K562 (cell line): ENCODE measurements around the gene PPM1F. TPM values are rescaled to one million over a fixed set of nuclear protein-coding genes. Genes with fewer than 3 reads are reported as not detected.

ENCODE experiments used
- CC2D1A ChIP-seq: fragments of 450-650 bp; IDR thresholded peaks from 2 replicates; pipeline ENCODE4 v1.6.1; 2017; ENCODE audit warnings: mild to moderate bottlenecking
- HCFC1 ChIP-seq: IDR thresholded peaks from 2 replicates; pipeline ENCODE4 v1.6.1; 2012; ENCODE audit warnings: low read depth, low read length, improper control_type of control experiment
- HMG20B ChIP-seq: fragments of 250-450 bp; sonication (Bioruptor Pico); IDR thresholded peaks from 2 replicates; pipeline ENCODE4 v1.5.0; 2021; ENCODE audit warnings: mild to moderate bottlenecking
- IFI16 ChIP-seq: fragments of 250-450 bp; sonication (Bioruptor Pico); IDR thresholded peaks from 2 replicates; pipeline ENCODE4 v2.1.2; 2022; ENCODE audit warnings: mild to moderate bottlenecking, inconsistent platforms
- ILF3 ChIP-seq: fragments of 450-650 bp; IDR thresholded peaks from 2 replicates; pipeline ENCODE4 v1.6.1; 2018; ENCODE audit warnings: antibody characterized with exemption, mild to moderate bottlenecking, moderate library complexity, borderline replicate concordance
- MTA3 ChIP-seq: fragments of 450-650 bp; formaldehyde crosslinking; IDR thresholded peaks from 2 replicates; pipeline ENCODE4 v1.6.1; 2017; ENCODE audit warnings: mild to moderate bottlenecking, borderline replicate concordance
- NBN ChIP-seq: fragments of 450-650 bp; IDR thresholded peaks from 2 replicates; pipeline ENCODE4 v1.6.1; 2016; ENCODE audit warnings: low read depth, mild to moderate bottlenecking
- NCOA4 ChIP-seq: fragments of 450-650 bp; IDR thresholded peaks from 2 replicates; pipeline ENCODE4 v1.6.1; 2018; ENCODE audit warnings: mild to moderate bottlenecking; ENCODE audit not compliant: partially characterized antibody
- RBBP5 ChIP-seq: fragments of 200-600 bp; sonication (generic); IDR thresholded peaks from 2 replicates; pipeline ENCODE4 v1.6.1; 2012; ENCODE audit warnings: borderline replicate concordance, mild to moderate bottlenecking, low read length, control low read depth, inconsistent platforms; ENCODE audit not compliant: insufficient read depth, poor library complexity, severe bottlenecking
- RUNX1 ChIP-seq: sonication (generic); IDR thresholded peaks from 2 replicates; pipeline ENCODE4 v1.6.1; 2016; ENCODE audit warnings: antibody characterized with exemption, low read depth
- SP1 ChIP-seq: sonication (generic); formaldehyde crosslinking; IDR thresholded peaks from 2 replicates; pipeline ENCODE4 v1.8.1; 2022; ENCODE audit warnings: mild to moderate bottlenecking, missing genetic modification reagents
- ZNF184 ChIP-seq: sonication (generic); formaldehyde crosslinking; IDR thresholded peaks from 2 replicates; pipeline ENCODE4 v1.5.0; 2020; ENCODE audit warnings: missing genetic modification reagents
- ZNF324 ChIP-seq: fragments of 250-450 bp; sonication (Bioruptor Pico); IDR thresholded peaks from 2 replicates; pipeline ENCODE4 v1.4.0; 2020; ENCODE audit warnings: mild to moderate bottlenecking
- ZNF347 ChIP-seq: fragments of 450-650 bp; formaldehyde crosslinking; IDR thresholded peaks from 2 replicates; pipeline ENCODE4 v1.4.0; 2020; ENCODE audit warnings: low read depth, mild to moderate bottlenecking, moderate library complexity
- ZNF707 ChIP-seq: fragments of 250-450 bp; sonication (Bioruptor Pico); conservative IDR thresholded peaks from 2 replicates; pipeline ENCODE4 v1.8.0; 2022; ENCODE audit warnings: inconsistent platforms, mild to moderate bottlenecking, moderate library complexity
- ZZZ3 ChIP-seq: fragments of 450-650 bp; IDR thresholded peaks from 2 replicates; pipeline ENCODE4 v1.6.1; 2016; ENCODE audit warnings: antibody characterized with exemption, mild to moderate bottlenecking, moderate library complexity
- polyA plus RNA-seq, 8 experiments: library from polyadenylated mRNA; depleted of rRNA in 4 of 8; stranded (reverse) in 5 of 8; unstranded in 3 of 8; fragments of >200 nt; fragmentation: Nextera tagmentation in 2 of 8; fragmentation: Illumina TruSeq in 1 of 8; extraction: Ambion mirVana in 2 of 8; extraction: Trizol in 1 of 8; gene quantifications; 2 replicates each; pipeline versions ENCODE4 v1.2.1 to v1.2.3, GENCODE V29; 2011 to 2014; ENCODE audit warnings: inconsistent platforms in 1 of 8, missing spikeins in 1 of 8
- total RNA-seq, 7 experiments: library from RNA; depleted of rRNA in 6 of 7; stranded (reverse); fragments of >200 nt in 6 of 7; fragmentation: Illumina TruSeq in 2 of 7; extraction: Trizol in 2 of 7; gene quantifications; 2 replicates each; pipeline versions ENCODE4 v1.2.1 to v1.2.3, GENCODE V29; 2011 to 2021; ENCODE audit warnings: low replicate concordance in 1 of 7
- TF ChIP-seq, protein P1 (sequence below): sonication (generic); formaldehyde crosslinking; IDR thresholded peaks from 2 replicates; pipeline ENCODE4 v1.8.1; 2022; ENCODE audit warnings: missing genetic modification reagents
- TF ChIP-seq, protein P2 (sequence below): fragments of 250-450 bp; sonication (Bioruptor Pico); IDR thresholded peaks from 2 replicates; pipeline ENCODE4 v1.4.0; 2020; ENCODE audit warnings: mild to moderate bottlenecking, moderate library complexity, borderline replicate concordance
- TF ChIP-seq, protein P3 (sequence below): fragments of 450-650 bp; formaldehyde crosslinking; conservative IDR thresholded peaks from 2 replicates; pipeline ENCODE4 v1.4.0; 2022; ENCODE audit warnings: mild to moderate bottlenecking, missing genetic modification characterization
- TF ChIP-seq, protein P4 (sequence below): fragments of 450-650 bp; formaldehyde crosslinking; IDR thresholded peaks from 2 replicates; pipeline ENCODE4 v1.4.0; 2020; ENCODE audit warnings: mild to moderate bottlenecking, moderate library complexity
- TF ChIP-seq, protein P5 (sequence below): sonication (generic); formaldehyde crosslinking; IDR thresholded peaks from 2 replicates; pipeline ENCODE4 v1.8.0; 2022; ENCODE audit warnings: missing genetic modification reagents, mild to moderate bottlenecking, moderate library complexity, borderline replicate concordance

Gene PPM1F
- total and polyA plus RNA-seq, 9 of the 15 experiments (the other 6 are each of a cell fraction or from before 2014, with no cell fraction given), result 2.1 to 159 (median 64.0) TPM

DNA sequence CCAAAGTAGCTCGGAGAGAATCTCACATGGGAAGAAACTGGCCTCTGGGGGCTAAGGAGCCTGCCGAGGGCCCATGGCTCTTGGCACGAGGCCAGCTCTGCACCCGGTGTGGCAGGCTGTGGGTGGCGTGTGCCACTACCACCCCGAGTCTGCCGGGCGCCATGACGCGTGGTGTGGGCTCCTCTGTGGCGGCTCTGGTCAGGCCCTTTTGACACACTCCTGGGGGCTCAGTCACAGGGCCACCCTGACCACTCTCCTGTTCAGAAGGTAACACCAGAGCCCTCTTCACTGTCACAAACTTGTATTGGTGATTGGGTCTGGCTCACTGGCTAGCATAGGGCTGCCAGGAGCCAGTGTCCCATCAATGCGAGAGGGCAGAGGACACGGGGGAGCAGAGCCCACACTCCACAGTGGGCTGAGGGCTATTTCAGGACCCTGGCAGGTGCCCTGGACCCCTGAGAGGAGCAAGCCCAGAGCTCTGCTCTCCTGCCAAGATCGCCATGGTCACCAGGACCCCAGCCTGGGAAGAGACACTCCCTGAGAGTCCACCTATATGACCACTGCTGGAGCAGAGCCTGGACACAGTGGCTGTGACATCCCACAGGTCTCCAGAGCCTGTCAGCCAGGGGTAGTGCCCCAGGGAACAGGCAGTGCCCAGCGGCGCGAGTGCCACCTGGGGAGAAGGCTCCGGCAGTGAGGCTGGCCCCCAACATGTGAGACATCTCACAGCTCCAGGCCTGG is 8.6 kb upstream of the PPM1F start (continued):
- no peak for TF ChIP-seq NBN
- no peak for TF ChIP-seq ILF3
- no peak for TF ChIP-seq HCFC1
- TF ChIP-seq IFI16 (CRISPR knock-in tag), result no peak
- TF ChIP-seq SP1, result no peak
- TF ChIP-seq, protein P1, sequence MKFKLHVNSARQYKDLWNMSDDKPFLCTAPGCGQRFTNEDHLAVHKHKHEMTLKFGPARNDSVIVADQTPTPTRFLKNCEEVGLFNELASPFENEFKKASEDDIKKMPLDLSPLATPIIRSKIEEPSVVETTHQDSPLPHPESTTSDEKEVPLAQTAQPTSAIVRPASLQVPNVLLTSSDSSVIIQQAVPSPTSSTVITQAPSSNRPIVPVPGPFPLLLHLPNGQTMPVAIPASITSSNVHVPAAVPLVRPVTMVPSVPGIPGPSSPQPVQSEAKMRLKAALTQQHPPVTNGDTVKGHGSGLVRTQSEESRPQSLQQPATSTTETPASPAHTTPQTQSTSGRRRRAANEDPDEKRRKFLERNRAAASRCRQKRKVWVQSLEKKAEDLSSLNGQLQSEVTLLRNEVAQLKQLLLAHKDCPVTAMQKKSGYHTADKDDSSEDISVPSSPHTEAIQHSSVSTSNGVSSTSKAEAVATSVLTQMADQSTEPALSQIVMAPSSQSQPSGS (CRISPR knock-in tag), result peak; percentile 76
- no peak for TF ChIP-seq NCOA4
- TF ChIP-seq, protein P2, sequence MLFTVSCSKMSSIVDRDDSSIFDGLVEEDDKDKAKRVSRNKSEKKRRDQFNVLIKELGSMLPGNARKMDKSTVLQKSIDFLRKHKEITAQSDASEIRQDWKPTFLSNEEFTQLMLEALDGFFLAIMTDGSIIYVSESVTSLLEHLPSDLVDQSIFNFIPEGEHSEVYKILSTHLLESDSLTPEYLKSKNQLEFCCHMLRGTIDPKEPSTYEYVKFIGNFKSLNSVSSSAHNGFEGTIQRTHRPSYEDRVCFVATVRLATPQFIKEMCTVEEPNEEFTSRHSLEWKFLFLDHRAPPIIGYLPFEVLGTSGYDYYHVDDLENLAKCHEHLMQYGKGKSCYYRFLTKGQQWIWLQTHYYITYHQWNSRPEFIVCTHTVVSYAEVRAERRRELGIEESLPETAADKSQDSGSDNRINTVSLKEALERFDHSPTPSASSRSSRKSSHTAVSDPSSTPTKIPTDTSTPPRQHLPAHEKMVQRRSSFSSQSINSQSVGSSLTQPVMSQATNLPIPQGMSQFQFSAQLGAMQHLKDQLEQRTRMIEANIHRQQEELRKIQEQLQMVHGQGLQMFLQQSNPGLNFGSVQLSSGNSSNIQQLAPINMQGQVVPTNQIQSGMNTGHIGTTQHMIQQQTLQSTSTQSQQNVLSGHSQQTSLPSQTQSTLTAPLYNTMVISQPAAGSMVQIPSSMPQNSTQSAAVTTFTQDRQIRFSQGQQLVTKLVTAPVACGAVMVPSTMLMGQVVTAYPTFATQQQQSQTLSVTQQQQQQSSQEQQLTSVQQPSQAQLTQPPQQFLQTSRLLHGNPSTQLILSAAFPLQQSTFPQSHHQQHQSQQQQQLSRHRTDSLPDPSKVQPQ (CRISPR knock-in tag), result no peak
- TF ChIP-seq HMG20B, result no peak
- TF ChIP-seq CC2D1A, result no peak
- TF ChIP-seq, protein P3, sequence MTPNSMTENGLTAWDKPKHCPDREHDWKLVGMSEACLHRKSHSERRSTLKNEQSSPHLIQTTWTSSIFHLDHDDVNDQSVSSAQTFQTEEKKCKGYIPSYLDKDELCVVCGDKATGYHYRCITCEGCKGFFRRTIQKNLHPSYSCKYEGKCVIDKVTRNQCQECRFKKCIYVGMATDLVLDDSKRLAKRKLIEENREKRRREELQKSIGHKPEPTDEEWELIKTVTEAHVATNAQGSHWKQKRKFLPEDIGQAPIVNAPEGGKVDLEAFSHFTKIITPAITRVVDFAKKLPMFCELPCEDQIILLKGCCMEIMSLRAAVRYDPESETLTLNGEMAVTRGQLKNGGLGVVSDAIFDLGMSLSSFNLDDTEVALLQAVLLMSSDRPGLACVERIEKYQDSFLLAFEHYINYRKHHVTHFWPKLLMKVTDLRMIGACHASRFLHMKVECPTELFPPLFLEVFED (CRISPR knock-in tag), result no peak
- TF ChIP-seq ZNF324 (CRISPR knock-in tag), result no peak
- TF ChIP-seq ZNF707, result no peak
- peak; percentile 20 for TF ChIP-seq RBBP5
- TF ChIP-seq, protein P4, sequence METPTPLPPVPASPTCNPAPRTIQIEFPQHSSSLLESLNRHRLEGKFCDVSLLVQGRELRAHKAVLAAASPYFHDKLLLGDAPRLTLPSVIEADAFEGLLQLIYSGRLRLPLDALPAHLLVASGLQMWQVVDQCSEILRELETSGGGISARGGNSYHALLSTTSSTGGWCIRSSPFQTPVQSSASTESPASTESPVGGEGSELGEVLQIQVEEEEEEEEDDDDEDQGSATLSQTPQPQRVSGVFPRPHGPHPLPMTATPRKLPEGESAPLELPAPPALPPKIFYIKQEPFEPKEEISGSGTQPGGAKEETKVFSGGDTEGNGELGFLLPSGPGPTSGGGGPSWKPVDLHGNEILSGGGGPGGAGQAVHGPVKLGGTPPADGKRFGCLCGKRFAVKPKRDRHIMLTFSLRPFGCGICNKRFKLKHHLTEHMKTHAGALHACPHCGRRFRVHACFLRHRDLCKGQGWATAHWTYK (CRISPR knock-in tag), result peak; percentile 40; the same call in 1 of the 2 replicates
- TF ChIP-seq ZNF184 (CRISPR knock-in tag), result no peak
- no peak for TF ChIP-seq ZZZ3
- TF ChIP-seq, protein P5, sequence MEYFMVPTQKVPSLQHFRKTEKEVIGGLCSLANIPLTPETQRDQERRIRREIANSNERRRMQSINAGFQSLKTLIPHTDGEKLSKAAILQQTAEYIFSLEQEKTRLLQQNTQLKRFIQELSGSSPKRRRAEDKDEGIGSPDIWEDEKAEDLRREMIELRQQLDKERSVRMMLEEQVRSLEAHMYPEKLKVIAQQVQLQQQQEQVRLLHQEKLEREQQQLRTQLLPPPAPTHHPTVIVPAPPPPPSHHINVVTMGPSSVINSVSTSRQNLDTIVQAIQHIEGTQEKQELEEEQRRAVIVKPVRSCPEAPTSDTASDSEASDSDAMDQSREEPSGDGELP, result no peak
- TF ChIP-seq ZNF347 (CRISPR knock-in tag), result no peak
- no peak for TF ChIP-seq RUNX1
- 0 out of 2 replicates have a peak, but pooled peaks have one; percentile 50 for TF ChIP-seq MTA3
